Keratinocyte (primary cell): ENCODE results near the gene FJX1.

Experiments
- CTCF ChIP-seq, 3 experiments: IDR thresholded peaks in 1 of 3; conservative IDR thresholded peaks in 1 of 3; optimal IDR thresholded peaks in 1 of 3; 2 replicates in 2 of 3; 3 replicates in 1 of 3; pipeline versions ENCODE3 to v1.5.1; 2011; ENCODE audit warnings: low read length in 3 of 3, mild to moderate bottlenecking in 3 of 3, moderate library complexity in 2 of 3, control low read depth in 1 of 3, inconsistent platforms in 1 of 3; ENCODE audit not compliant: insufficient read depth in 2 of 3; ENCODE audit errors: extremely low read depth in 1 of 3
- EZH2 ChIP-seq: IDR thresholded peaks from one replicate; pipeline ENCODE4 v1.6.1; 2012; ENCODE audit warnings: inconsistent platforms, mild to moderate bottlenecking, low read length, moderate library complexity

GRCh38 chr11:35662649-35663407, 44.6 kb downstream of the FJX1 start, which contains the start of gene TRIM44:
- TF ChIP-seq CTCF (optimal IDR thresholded peaks at IDR 0.05 in 1 of 3, IDR thresholded peaks at IDR 0.05 in 1 of 3, conservative IDR thresholded peaks at IDR 0.05 in 1 of 3; ENCODE audit: extremely low read depth in 1 of 3, insufficient read depth in 2 of 3, low read length in 3 of 3) (no peak), EZH2 (no peak)
